Measurements from ENCODE around the gene VWA3A.
"Not testable (repeated sequence)": the region's sequence is repeated elsewhere in the genome, so short reads cannot be mapped to it uniquely, and the experiment has no call there.

Gene VWA3A

GRCh38 chr16:22162656-22163009 lies 70.3 kb downstream of the VWA3A start:
- TF ChIP-seq CTCF (IDR thresholded peaks at IDR 0.05; ENCODE audit: insufficient read depth, low read length, poor library complexity, severe bottlenecking) = no peak
- Histone ChIP-seq H3K27me3 (replicated peaks; ENCODE audit: control insufficient read depth, insufficient read depth, low read length) (no peaks in the 10 kb centered on the region; the same call in 1 of the 2 replicates), H3K36me3 (ENCODE audit: control insufficient read depth, insufficient read depth, low read length) (no peaks in the 10 kb centered on the region), H3K4me3 (replicated peaks; ENCODE audit: low read depth, low read length) (no peak overlapping the region)
- no peak for DNase-seq (ENCODE audit: extremely low read depth, insufficient read length)

- no peak overlapping the region for H3K4me3 ChIP-seq (replicated peaks; ENCODE audit: low read depth, low read length)
- DNase-seq (ENCODE audit: extremely low read depth, insufficient read length) = no peak
- no peaks in the 10 kb centered on the region for H3K36me3 ChIP-seq (ENCODE audit: control insufficient read depth, insufficient read depth, low read length)
- TF ChIP-seq CTCF (IDR thresholded peaks at IDR 0.05; ENCODE audit: insufficient read depth, low read length, poor library complexity, severe bottlenecking) = no peak
- no peaks in the 10 kb centered on the region; the same call in 1 of the 2 replicates for H3K27me3 ChIP-seq (replicated peaks; ENCODE audit: control insufficient read depth, insufficient read depth, low read length)
Observed at GRCh38 chr16:22163806-22164205, 71.5 kb downstream of the VWA3A start.

- H3K36me3 ChIP-seq (ENCODE audit: control insufficient read depth, insufficient read depth, low read length) = no peaks in the 10 kb centered on the region
- no peak for DNase-seq (ENCODE audit: extremely low read depth, insufficient read length)
- TF ChIP-seq CTCF (IDR thresholded peaks at IDR 0.05; ENCODE audit: insufficient read depth, low read length, poor library complexity, severe bottlenecking) = no peak
- no peak overlapping the region for H3K4me3 ChIP-seq (replicated peaks; ENCODE audit: low read depth, low read length)
- H3K27me3 ChIP-seq (replicated peaks; ENCODE audit: control insufficient read depth, insufficient read depth, low read length) = no peaks in the 10 kb centered on the region; the same call in 1 of the 2 replicates
Observed at GRCh38 chr16:22164482-22164881, 72.1 kb downstream of the VWA3A start.

GRCh38 chr16:22165508-22166285 lies 73.4 kb downstream of the VWA3A start:
- no peaks in the 10 kb centered on the region; the same call in 1 of the 2 replicates for H3K27me3 ChIP-seq (replicated peaks; ENCODE audit: control insufficient read depth, insufficient read depth, low read length)
- no peak for DNase-seq (ENCODE audit: extremely low read depth, insufficient read length)
- no peak overlapping the region for H3K4me3 ChIP-seq (replicated peaks; ENCODE audit: low read depth, low read length)
- no peak for TF ChIP-seq CTCF (IDR thresholded peaks at IDR 0.05; ENCODE audit: insufficient read depth, low read length, poor library complexity, severe bottlenecking)
- no peaks in the 10 kb centered on the region for H3K36me3 ChIP-seq (ENCODE audit: control insufficient read depth, insufficient read depth, low read length)

GRCh38 chr16:22171953-22172352 lies 79.6 kb downstream of the VWA3A start:
- Histone ChIP-seq H3K27me3 (replicated peaks; ENCODE audit: control insufficient read depth, insufficient read depth, low read length) (no peaks in the 10 kb centered on the region; the same call in 1 of the 2 replicates), H3K4me3 (replicated peaks; ENCODE audit: low read depth, low read length) (no peak overlapping the region), H3K36me3 (ENCODE audit: control insufficient read depth, insufficient read depth, low read length) (no peaks in the 10 kb centered on the region)
- DNase-seq (ENCODE audit: extremely low read depth, insufficient read length) = no peak
- no peak for TF ChIP-seq CTCF (IDR thresholded peaks at IDR 0.05; ENCODE audit: insufficient read depth, low read length, poor library complexity, severe bottlenecking)

GRCh38 chr16:22172642-22173041 lies 80.3 kb downstream of the VWA3A start:
- not testable (repeated sequence) for H3K4me3 ChIP-seq (replicated peaks; ENCODE audit: low read depth, low read length); DNase-seq (ENCODE audit: extremely low read depth, insufficient read length); H3K36me3 ChIP-seq (ENCODE audit: control insufficient read depth, insufficient read depth, low read length)

More at GRCh38 chr16:22172642-22173041, 80.3 kb downstream of the VWA3A start:
- not testable (repeated sequence) for H3K27me3 ChIP-seq (replicated peaks; ENCODE audit: control insufficient read depth, insufficient read depth, low read length)

Measured in GM06990 (cell line).